HG02571 (cell line): ENCODE measurements around the gene TEX22.

Experiments used
- ATAC-seq: cut with Tn5 transposase; IDR thresholded peaks from one replicate; pipeline ENCODE4 v1.9.1; 2021; ENCODE audit warnings: mild to moderate bottlenecking, moderate library complexity; ENCODE audit not compliant: unreplicated experiment

The TEX22 gene

DNA sequence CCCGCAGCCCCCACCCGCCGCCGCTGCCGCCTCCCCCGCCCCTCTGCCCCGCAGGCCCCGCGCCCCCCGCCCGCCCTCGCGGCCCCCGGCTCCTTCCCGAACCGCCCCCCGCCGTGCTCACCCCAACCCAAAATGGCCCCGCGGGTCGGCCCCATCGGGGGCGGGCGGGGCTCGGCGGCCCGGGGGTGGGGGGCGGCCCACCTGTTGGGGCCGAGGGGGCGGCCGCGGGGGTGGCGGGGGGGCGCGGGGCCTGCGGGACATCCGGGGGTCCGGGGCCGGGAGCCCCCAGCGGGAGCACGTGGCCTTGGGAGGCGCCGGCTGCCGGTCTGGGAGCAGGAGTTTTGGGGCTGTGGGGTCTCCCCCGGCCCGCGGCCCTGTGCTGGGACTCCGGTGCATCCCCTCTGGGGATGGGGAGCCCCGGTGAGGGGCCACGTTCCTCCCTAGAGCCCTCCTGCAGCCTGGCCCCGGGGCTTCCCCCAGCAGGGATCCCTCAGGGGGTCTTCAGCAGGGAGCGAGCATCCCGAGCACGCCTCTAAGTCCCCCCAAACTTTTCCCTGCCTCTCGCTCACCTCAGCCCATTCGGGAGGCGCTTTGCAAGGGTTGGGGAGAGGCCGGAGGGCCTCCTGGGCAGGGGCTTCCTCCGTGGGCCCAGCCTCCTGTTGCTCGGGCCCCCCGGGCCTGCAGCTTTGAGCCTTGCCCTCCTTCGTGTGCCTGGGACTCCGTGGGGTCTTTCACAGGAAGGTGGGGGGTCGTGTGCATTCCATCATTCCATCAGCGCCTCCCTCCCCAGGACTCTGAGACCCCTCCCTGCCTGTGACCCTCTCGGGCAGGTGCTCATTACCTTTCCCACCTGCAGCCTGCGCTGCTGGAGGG is 22.0 kb downstream of the TEX22 start:
- ATAC-seq = no peak

- ATAC-seq = no peak
These were observed 22.8 kb downstream of the TEX22 start for GRCh38 chr14:105420974-105421674.

DNA sequence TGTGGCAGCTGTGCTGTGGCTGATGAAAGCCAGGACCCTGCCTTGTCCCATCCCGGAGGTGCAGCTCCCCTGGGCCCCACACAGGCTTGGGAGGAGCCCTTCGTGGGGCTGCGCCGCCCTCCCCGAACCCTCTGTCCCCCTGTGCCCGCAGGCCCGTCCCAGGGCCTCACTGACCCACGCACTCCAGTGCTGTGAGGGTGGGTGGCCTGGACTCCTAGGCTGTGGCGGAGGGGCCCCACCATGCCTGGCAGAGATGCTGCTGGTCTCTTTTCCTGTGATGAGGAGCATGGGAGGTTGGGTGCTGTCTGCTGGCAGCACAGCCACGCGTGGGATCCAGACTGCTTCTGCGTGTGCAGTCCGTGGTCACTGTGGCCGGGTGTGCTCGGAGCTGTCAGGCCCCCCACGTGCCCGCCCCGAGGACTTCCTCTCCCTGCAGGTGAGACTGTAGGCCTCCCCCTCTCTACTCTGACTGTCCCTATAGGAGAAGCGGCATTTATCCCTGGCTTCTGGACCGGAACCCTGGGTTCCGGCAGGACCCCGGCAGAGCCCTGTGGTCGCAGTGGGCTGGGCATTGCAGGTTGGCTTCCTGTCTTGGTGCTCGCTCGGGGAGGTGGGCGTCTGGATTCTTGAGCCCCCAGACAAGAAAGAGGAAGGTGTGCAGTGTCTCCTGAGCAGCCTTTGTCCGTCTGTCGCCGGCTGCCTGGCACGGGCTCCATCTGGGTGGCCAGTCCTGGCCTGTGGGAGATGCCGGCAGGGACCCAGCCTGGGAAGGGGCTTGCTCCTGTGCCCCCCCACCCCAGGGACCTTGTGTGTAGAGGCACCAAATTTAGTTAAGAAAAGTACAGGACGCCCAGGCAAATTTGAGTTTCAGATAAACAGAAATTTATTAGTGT is 23.6 kb downstream of the TEX22 start:
- no peak for ATAC-seq

- no peak for ATAC-seq
These were observed 24.6 kb downstream of the TEX22 start for GRCh38 chr14:105422695-105423487.

DNA sequence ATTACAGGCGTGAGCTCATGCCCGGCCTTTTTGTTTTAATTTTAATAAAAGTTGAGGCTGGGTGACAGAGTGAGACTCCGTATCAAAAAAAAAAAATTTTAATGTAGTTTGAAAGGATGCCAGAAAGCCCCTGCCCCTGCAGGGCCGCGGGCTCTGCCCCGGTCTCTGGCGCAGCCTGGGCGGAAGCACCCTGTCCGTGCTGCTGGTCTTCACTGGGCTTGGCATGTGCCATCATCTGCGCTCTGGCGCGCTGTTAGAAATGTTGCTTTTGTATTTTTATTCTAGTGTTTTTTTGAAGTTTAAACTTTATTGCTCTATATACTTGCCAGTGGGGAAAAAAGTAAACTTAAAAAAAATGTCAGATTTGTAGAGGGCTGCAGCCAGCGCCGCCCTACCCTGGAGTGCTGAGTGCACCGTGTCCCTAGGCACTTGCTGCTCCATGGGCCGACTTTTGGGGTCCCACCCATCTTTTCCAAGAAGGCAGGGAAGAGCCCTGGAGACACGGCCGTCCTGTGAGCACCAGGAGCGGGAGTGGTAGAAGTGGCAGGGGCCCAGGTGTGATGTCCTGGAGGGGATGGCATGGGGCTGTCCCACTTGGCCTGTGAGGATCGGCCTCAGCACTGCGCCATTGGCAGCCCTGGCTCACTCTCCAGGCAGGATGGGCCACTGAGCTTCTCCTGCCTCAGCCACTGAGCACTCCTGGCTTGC is 25.3 kb downstream of the TEX22 start:
- ATAC-seq = no peak

DNA sequence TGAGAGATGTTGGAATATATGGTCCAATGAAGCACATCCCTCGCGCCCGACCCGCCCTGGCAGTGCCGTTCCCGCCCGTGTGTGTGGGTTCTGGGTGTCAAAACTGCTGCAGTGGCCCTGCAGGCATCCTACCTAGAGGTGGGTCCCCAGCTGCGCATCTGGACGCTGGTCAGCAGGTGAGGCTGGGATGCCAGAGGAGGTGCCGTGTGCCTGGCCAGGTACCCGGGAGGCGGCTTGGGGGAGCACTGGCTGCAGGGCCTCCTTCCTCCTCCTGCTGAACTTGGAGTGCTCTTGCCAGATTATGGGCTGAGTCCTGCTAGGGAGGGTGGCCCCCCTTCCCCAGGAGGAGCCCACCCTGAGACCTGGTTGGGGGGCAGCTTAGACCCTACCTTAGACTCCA is 26.5 kb downstream of the TEX22 start:
- ATAC-seq = no peak

- ATAC-seq = no peak
These were observed 27.5 kb downstream of the TEX22 start for GRCh38 chr14:105425823-105426247.

GRCh38 chr14:105426416-105427130 is 28.2 kb downstream of the TEX22 start:
- no peak for ATAC-seq

DNA sequence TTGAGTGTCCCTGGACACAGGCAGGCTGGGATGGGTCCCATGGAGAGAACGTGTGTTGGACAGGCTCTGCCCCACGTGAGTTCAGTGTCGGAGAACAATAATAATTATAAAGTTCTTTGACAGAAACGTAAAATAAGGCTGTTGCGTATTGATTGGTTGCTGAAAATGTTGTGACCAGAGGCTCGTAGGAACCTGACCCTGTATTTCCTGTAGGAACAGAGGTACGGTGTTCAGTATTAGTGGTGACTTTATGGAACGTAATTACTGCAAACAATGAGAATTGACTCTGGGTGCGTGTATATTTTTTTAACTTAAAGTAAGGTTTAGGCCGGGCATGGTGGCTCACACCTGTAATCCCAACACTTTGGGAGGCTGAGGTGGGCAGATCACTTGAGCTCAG is 29.1 kb downstream of the TEX22 start:
- ATAC-seq = no peak

- ATAC-seq = no peak
These were observed 29.7 kb downstream of the TEX22 start for GRCh38 chr14:105427936-105428485.

DNA sequence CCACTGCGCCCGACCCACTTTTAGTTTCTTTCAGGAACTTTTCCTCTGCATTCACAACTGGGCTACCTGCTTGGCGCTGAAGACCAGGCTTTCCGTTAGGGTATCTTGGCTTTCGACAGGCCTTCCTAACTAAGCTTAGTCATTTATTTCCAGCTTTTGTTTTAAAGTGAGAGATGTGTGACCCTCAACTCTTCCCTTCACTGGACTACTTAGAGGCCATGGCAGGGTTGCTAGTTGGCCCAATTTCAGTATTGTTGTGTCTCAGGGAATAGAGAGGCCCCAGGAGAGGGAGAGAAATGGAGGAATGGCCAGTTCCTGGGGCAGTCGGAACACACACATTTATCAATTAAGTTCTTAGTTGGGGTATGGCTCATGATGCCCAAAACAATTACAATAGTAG is 31.7 kb downstream of the TEX22 start:
- ATAC-seq = no peak

GRCh38 chr14:105430565-105430964 is 32.2 kb downstream of the TEX22 start:
- ATAC-seq = no peak

- no peak for ATAC-seq
These were observed 32.9 kb downstream of the TEX22 start for GRCh38 chr14:105431256-105431655.

GRCh38 chr14:105432657-105433056 is 34.3 kb downstream of the TEX22 start:
- ATAC-seq = no peak

- no peak for ATAC-seq
These were observed 34.8 kb downstream of the TEX22 start for GRCh38 chr14:105433161-105433605.

DNA sequence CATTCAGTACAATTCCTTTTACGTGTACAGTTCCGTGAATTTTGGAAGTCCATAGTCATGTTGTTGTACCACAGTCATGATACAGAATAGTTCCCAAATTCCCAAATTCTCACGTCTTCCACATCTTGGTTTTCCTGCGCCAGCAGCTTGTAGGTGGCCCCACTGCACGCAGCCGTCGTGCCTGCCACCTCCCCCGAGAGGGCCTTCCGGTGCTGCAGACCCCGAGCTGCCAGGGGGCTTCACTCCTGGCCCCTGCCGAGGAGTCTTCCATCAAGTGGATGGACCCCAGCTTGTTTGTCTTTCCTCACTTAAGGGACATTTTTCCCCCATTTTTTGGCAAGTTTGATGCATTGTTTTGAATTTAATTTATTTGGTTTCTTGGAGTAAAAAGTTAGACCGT is 38.1 kb downstream of the TEX22 start:
- no peak for ATAC-seq

DNA sequence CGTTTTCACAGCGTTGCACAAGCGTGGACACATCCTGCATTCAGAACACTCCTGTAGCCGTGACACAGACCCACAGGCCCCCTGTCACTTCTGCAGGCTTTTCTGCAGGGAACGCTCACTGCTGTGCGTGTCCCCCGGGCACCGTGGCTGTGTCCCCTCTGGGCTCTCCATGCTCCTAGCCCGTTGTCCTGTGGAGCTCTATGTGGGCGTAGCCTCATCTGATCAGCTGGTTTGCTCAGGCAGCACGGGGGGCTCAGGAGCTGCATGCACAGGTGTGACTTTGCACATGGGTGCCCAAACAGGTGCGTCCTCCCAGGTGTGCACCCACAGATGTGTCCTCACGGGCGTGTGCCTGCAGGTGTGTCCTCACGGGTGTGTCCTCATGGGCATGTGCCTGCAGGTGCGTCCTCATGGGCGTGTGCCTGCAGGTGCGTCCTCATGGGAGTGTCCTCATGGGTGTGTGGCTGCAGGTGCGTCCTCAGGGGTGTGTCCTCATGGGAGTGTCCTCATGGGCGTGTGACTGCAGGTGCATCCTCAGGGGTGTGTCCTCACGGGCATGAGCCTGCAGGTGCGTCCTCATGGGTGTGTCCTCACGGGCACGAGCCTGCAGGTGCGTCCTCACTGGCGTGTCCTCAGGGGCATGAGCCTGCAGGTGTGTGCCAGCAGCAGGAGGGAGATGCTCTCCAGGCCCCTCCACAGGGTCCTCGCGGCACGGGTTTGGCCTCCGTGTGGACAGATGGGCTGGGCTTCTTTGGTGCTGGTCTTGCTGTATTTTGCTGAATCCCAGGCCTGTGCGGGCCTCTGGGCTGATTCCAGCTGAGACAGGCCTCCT is 38.8 kb downstream of the TEX22 start:
- no peak for ATAC-seq
